ENCODE data around the gene SLC5A6. TPM values are rescaled to one million over a fixed set of nuclear protein-coding genes. Genes with fewer than 3 reads are reported as not detected.

Gene SLC5A6
- total and polyA plus RNA-seq, 2 of the 8 experiments (the other 6 are each of a cell fraction or from before 2014, with no cell fraction given) = 118 to 183 TPM

DNA sequence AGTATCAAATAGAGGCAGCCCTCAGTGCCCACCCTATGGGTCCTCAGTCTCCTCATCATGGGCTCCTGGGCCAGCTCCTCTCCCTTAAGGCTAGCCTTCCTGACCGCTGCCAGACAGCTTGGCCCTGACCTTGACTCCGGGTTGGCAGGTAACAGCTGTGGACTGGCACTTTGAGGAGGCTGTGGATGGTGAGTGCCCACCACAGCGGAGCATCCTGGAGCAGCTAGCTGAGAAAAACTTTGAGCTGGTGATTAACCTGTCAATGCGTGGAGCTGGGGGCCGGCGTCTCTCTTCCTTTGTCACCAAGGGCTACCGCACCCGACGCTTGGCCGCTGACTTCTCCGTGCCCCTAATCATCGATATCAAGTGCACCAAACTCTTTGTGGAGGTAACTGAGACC, 24.1 kb upstream of the SLC5A6 start:
- Histone ChIP-seq H2BK5ac (ENCODE audit: low read depth, low read length) (no peak overlapping the region), H4K8ac (ENCODE audit: extremely low read depth, insufficient read depth, low read length) (no peak overlapping the region), H3K36me3 (ENCODE audit: control insufficient read depth in 2 of 4, insufficient read depth in 4 of 4, low read length in 3 of 4) (peaks cover 82 to 99% (median 96%) of the 10 kb centered on the region in 4 experiments), H3K27me3 (replicated peaks in 1 of 4; ENCODE audit: control insufficient read depth in 3 of 4, extremely low read depth in 1 of 4, insufficient read depth in 3 of 4, low read length in 3 of 4) (no peaks in the 10 kb centered on the region), H3K23ac (ENCODE audit: insufficient read length) (no peak overlapping the region), H3K4ac (replicated peaks; ENCODE audit: insufficient read length, low read depth, low read length) (no peak overlapping the region), H2BK12ac (ENCODE audit: low read depth, low read length) (no peak overlapping the region), H3K27ac (ENCODE audit: low read depth, low read length) (no peak overlapping the region), H3K79me2 (ENCODE audit: control insufficient read depth in 1 of 2, insufficient read depth in 2 of 2, low read length in 2 of 2) (no peaks in the 10 kb centered on the region), H3K23me2 (ENCODE audit: low read depth, low read length) (no peaks in the 10 kb centered on the region), H3K18ac (ENCODE audit: extremely low read depth, low read length) (no peak overlapping the region), H3K9me3 (ENCODE audit: insufficient read depth in 2 of 2, low read depth in 1 of 2, low read length in 1 of 2) (no peaks in the 10 kb centered on the region), H3K56ac (replicated peaks; ENCODE audit: insufficient read length, low read depth, low read length) (no peak overlapping the region), H3K4me3 (ENCODE audit: extremely low read depth in 1 of 4, insufficient read depth in 2 of 4, low read depth in 3 of 4, low read length in 4 of 4) (no peak overlapping the region), H4K20me1 (replicated peaks in 1 of 2; ENCODE audit: control insufficient read depth in 1 of 2, insufficient read depth in 2 of 2, low read length in 2 of 2) (peaks cover 4 to 21% of the 10 kb centered on the region in 2 experiments), H3K4me1 (replicated peaks in 1 of 4; ENCODE audit: control insufficient read depth in 3 of 4, insufficient read depth in 4 of 4, low read length in 3 of 4) (no peaks in the 10 kb centered on the region), H3K4me2 (ENCODE audit: insufficient read depth in 1 of 2, low read depth in 2 of 2, low read length in 2 of 2) (no peak overlapping the region), H3K79me1 (ENCODE audit: low read depth, low read length) (no peaks in the 10 kb centered on the region), H2BK15ac (ENCODE audit: low read length) (no peak overlapping the region), H3K14ac (ENCODE audit: insufficient read length) (no peak overlapping the region), H2AK5ac (ENCODE audit: low read depth, low read length) (no peak overlapping the region), H4K91ac (replicated peaks; ENCODE audit: insufficient read length, low read length) (no peak overlapping the region), H3K9ac (replicated peaks in 1 of 4; ENCODE audit: extremely low read depth in 1 of 4, low read depth in 3 of 4, low read length in 3 of 4) (no peak overlapping the region), H2BK20ac (ENCODE audit: low read length) (no peak overlapping the region), H2AFZ (ENCODE audit: low read length) (no peak overlapping the region), H4K5ac (ENCODE audit: insufficient read length, low read depth, low read length) (no peak overlapping the region), H2BK120ac (replicated peaks; ENCODE audit: low read depth, low read length) (no peak overlapping the region)
- CTCF ChIA-PET (ENCODE audit: partially characterized antibody) = interaction anchor here (0.8 to 6.9 kb wide), 10 partner anchors 8 to 155 kb away, joined by 3 to 55 read pairs (median 4); partner anchors contain the start of gene TRIM54
- no peak for DNase-seq (ENCODE audit: low read depth in 1 of 2, low spot score in 2 of 2)
- WGBS, 2 experiments (ENCODE audit: extremely low coverage in 1 of 2, insufficient coverage in 1 of 2, insufficient read length in 1 of 2, insufficient replicate concordance in 2 of 2, low coverage in 1 of 2, low lambda C conversion rate in 2 of 2, missing lambda C conversion rate in 1 of 2) = 94% methylated on average over 10 of the region's 12 CpGs; no CpG with 5 or more reads in 1 of the 2 experiments
- POLR2A ChIA-PET (ENCODE audit: partially characterized antibody) = interaction anchor here (0.6 to 32.6 kb wide), 9 partner anchors 7 to 120 kb away, joined by 3 to 835 read pairs (median 5); partner anchors contain the start of genes CAD, GTF3C2 and TRIM54
- no peak for FAIRE-seq
- no peak for TF ChIP-seq NANOG (IDR thresholded peaks at IDR 0.05; ENCODE audit: insufficient read depth, low read depth, low read length, poor library complexity, severe bottlenecking)
- no peak for TF ChIP-seq HDAC6 (IDR thresholded peaks at IDR 0.05; ENCODE audit: low read depth, low read length)
- TF ChIP-seq SIN3A (conservative IDR thresholded peaks at IDR 0.05 in 1 of 2, IDR thresholded peaks at IDR 0.05 in 1 of 2; ENCODE audit: low read depth in 1 of 2, low read length in 2 of 2) = no peak
- TF ChIP-seq POLR2A (IDR thresholded peaks at IDR 0.05; ENCODE audit: control extremely low read depth in 1 of 2, low read depth in 2 of 2, low read length in 2 of 2) = no peak
- no peak for TF ChIP-seq POU5F1 (IDR thresholded peaks at IDR 0.05; ENCODE audit: low read depth, low read length)
- TF ChIP-seq SUZ12 (IDR thresholded peaks at IDR 0.05; ENCODE audit: low read length) = no peak
- no peak for TF ChIP-seq CTBP2 (IDR thresholded peaks at IDR 0.05; ENCODE audit: borderline replicate concordance, insufficient read depth, insufficient read length, low read length)
- TF ChIP-seq RNF2 (IDR thresholded peaks at IDR 0.05; ENCODE audit: borderline replicate concordance, low read depth, low read length, missing control alignments, poor library complexity, severe bottlenecking) = no peak
- no peak for TF ChIP-seq TCF12 (IDR thresholded peaks at IDR 0.05; ENCODE audit: low read depth, low read length)
- TF ChIP-seq SP2 (IDR thresholded peaks at IDR 0.05; ENCODE audit: low read length) = no peak
- TF ChIP-seq, protein P1, sequence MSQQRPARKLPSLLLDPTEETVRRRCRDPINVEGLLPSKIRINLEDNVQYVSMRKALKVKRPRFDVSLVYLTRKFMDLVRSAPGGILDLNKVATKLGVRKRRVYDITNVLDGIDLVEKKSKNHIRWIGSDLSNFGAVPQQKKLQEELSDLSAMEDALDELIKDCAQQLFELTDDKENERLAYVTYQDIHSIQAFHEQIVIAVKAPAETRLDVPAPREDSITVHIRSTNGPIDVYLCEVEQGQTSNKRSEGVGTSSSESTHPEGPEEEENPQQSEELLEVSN (IDR thresholded peaks at IDR 0.05) = no peak
